HepG2 (cell line): ENCODE data around the gene RGP1. TPM values are rescaled to one million over a fixed set of nuclear protein-coding genes. Genes with fewer than 3 reads are reported as not detected.

Source experiments
- ETV6 ChIP-seq: sonication (generic); formaldehyde crosslinking; conservative IDR thresholded peaks from 2 replicates; pipeline ENCODE4 v1.4.0; 2020; ENCODE audit warnings: missing genetic modification reagents
- FOXA3 ChIP-seq: IDR thresholded peaks from 2 replicates; pipeline ENCODE4 v1.6.1; 2016; ENCODE audit warnings: missing genetic modification reagents, missing compliant biosample characterization
- GABPB1 ChIP-seq: IDR thresholded peaks from 2 replicates; pipeline ENCODE4 v1.6.1; 2016; ENCODE audit warnings: mild to moderate bottlenecking, missing genetic modification reagents, moderate library complexity, missing compliant biosample characterization
- GATA4 ChIP-seq: sonication (generic); IDR thresholded peaks from 2 replicates; pipeline ENCODE4 v1.6.1; 2016; ENCODE audit warnings: antibody characterized with exemption, low read depth, borderline replicate concordance
- HDAC1 ChIP-seq: sonication (generic); formaldehyde crosslinking; IDR thresholded peaks from 2 replicates; pipeline ENCODE4 v1.5.1; 2020; ENCODE audit warnings: mild to moderate bottlenecking, missing genetic modification reagents
- IRF2 ChIP-seq: IDR thresholded peaks from 2 replicates; pipeline ENCODE4 v1.6.1; 2018; ENCODE audit warnings: missing genetic modification reagents, missing compliant biosample characterization
- MAFG ChIP-seq: sonication (generic); formaldehyde crosslinking; IDR thresholded peaks from 2 replicates; pipeline ENCODE4 v1.5.1; 2020; ENCODE audit warnings: mild to moderate bottlenecking, missing genetic modification reagents
- MXI1 ChIP-seq: IDR thresholded peaks from 3 replicates; pipeline ENCODE4 v1.6.1; 2012; ENCODE audit warnings: low read depth, low read length, inconsistent platforms, borderline replicate concordance
- NR2F1 ChIP-seq, 2 experiments: fragments of 450-650 bp in 1 of 2; formaldehyde crosslinking in 1 of 2; IDR thresholded peaks; 2 replicates each; pipeline versions ENCODE4 v1.5.0 to v1.6.1; 2016 to 2020; ENCODE audit warnings: mild to moderate bottlenecking in 1 of 2, missing compliant biosample characterization in 1 of 2, missing genetic modification reagents in 1 of 2, moderate library complexity in 1 of 2
- PHF8 ChIP-seq: sonication (generic); formaldehyde crosslinking; IDR thresholded peaks from 2 replicates; pipeline ENCODE4 v1.5.0; 2020; ENCODE audit warnings: missing genetic modification reagents
- RFX3 ChIP-seq: IDR thresholded peaks from 2 replicates; pipeline ENCODE4 v1.6.1; 2016; ENCODE audit warnings: missing biosample characterization, missing genetic modification reagents
- SKI ChIP-seq: fragments of 450-650 bp; IDR thresholded peaks from one replicate; pipeline ENCODE4 v1.6.1; 2018; ENCODE audit warnings: mild to moderate bottlenecking; ENCODE audit not compliant: partially characterized antibody
- TCF7L2 ChIP-seq: IDR thresholded peaks from 2 replicates; pipeline ENCODE4 v1.6.1; 2011; ENCODE audit warnings: mild to moderate bottlenecking, low read depth, low read length, moderate library complexity
- YEATS4 ChIP-seq: sonication (generic); formaldehyde crosslinking; IDR thresholded peaks from 2 replicates; pipeline ENCODE4 v1.4.0; 2020; ENCODE audit warnings: missing genetic modification reagents, borderline replicate concordance
- ZFAT ChIP-seq: sonication (generic); formaldehyde crosslinking; conservative IDR thresholded peaks from 2 replicates; pipeline ENCODE4 v1.8.1; 2023; ENCODE audit warnings: missing genetic modification reagents, inconsistent platforms
- ZIK1 ChIP-seq: sonication (generic); formaldehyde crosslinking; IDR thresholded peaks from 2 replicates; pipeline ENCODE4 v1.5.0; 2020; ENCODE audit warnings: mild to moderate bottlenecking, low read depth, missing genetic modification reagents, borderline replicate concordance
- ZKSCAN1 ChIP-seq: fragments of 150-350 bp; IDR thresholded peaks from 2 replicates; pipeline ENCODE4 v1.6.1; 2014; ENCODE audit warnings: low read length
- ZNF263 ChIP-seq: sonication (generic); formaldehyde crosslinking; IDR thresholded peaks from 2 replicates; pipeline ENCODE4 v1.4.0; 2020; ENCODE audit warnings: missing genetic modification reagents
- ZNF547 ChIP-seq: sonication (generic); formaldehyde crosslinking; IDR thresholded peaks from 2 replicates; pipeline ENCODE4 v1.5.1; 2020; ENCODE audit warnings: mild to moderate bottlenecking, missing genetic modification reagents
- ZNF883 ChIP-seq: sonication (generic); formaldehyde crosslinking; IDR thresholded peaks from 2 replicates; pipeline ENCODE4 v1.5.1; 2020; ENCODE audit warnings: mild to moderate bottlenecking, missing genetic modification reagents; ENCODE audit errors: not compliant biosample characterization
- ZZZ3 ChIP-seq: sonication (generic); formaldehyde crosslinking; IDR thresholded peaks from 2 replicates; pipeline ENCODE4 v1.4.0; 2020; ENCODE audit warnings: missing genetic modification reagents, mild to moderate bottlenecking, borderline replicate concordance
- polyA plus RNA-seq, 8 experiments: library from polyadenylated mRNA; depleted of rRNA in 3 of 8; stranded (reverse) in 7 of 8; unstranded in 1 of 8; fragments of >200 nt; fragmentation: Illumina TruSeq in 4 of 8; extraction: Trizol in 4 of 8; gene quantifications; 2 replicates each; pipeline versions ENCODE4 v1.2.1 to v1.2.3, GENCODE V29; 2011 to 2016; ENCODE audit warnings: low read depth in 4 of 8, missing spikeins in 1 of 8, mixed read lengths in 1 of 8; ENCODE audit not compliant: insufficient read depth in 1 of 8
- total RNA-seq, 5 experiments: library from RNA; depleted of rRNA; stranded (reverse); fragments of >200 nt; fragmentation: Illumina TruSeq; extraction: Trizol; gene quantifications; 2 replicates each; pipeline ENCODE4 v1.2.3, GENCODE V29; 2016; ENCODE audit warnings: low read depth in 1 of 5
- TF ChIP-seq, protein P1 (sequence below): sonication (generic); formaldehyde crosslinking; IDR thresholded peaks from 2 replicates; pipeline ENCODE4 v1.4.0; 2020; ENCODE audit warnings: missing genetic modification reagents, low read depth, mild to moderate bottlenecking, borderline replicate concordance
- TF ChIP-seq, protein P2 (sequence below): sonication (generic); formaldehyde crosslinking; IDR thresholded peaks from 2 replicates; pipeline ENCODE4 v1.4.0; 2020; ENCODE audit warnings: missing genetic modification reagents, borderline replicate concordance
- TF ChIP-seq, protein P3 (sequence below): sonication (generic); formaldehyde crosslinking; IDR thresholded peaks from 2 replicates; pipeline ENCODE4 v1.4.0; 2020; ENCODE audit warnings: mild to moderate bottlenecking, missing genetic modification reagents, borderline replicate concordance
- TF ChIP-seq, protein P4 (sequence below): sonication (generic); formaldehyde crosslinking; IDR thresholded peaks from 2 replicates; pipeline ENCODE4 v1.5.0; 2020; ENCODE audit warnings: missing genetic modification reagents

The RGP1 gene
- total and polyA plus RNA-seq, 2 of the 13 experiments (the other 11 are each of a cell fraction or from before 2014, with no cell fraction given) = 12.7 to 21.0 TPM

DNA sequence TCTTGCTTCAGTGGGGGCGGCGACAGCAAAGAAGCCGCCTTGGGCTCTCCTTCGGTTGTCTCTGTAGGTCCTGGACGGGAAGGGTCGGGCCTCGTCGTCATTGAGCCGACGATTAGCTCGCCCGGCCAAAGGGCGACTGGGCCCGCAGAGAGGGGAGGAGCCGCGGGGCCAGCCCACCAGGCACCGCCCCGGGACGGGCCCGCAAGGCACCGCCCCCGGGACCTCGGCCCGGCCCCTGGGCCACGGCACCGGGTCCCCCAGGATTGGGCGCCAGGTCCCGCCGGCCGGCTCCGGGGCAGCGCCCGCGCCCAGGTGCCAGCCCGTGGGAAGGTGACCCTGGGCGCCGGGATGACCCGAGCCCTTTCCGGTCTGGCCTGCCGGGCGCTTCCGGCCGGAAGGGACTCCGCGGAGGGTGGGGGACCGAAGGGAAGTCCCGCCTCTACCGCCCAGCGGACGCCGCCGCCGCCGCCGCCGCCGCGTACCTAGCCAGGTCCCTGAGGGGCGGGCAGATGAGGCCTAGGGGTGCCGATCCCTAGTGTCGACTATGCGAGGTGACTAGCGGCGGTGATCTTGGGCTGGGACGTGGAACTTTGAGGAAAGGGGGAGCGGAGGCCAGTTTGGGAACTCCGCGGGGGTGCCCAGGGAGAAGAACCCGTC is at the start of gene RGP1, which contains the start of gene GBA2 (continued):
- TF ChIP-seq, protein P1, sequence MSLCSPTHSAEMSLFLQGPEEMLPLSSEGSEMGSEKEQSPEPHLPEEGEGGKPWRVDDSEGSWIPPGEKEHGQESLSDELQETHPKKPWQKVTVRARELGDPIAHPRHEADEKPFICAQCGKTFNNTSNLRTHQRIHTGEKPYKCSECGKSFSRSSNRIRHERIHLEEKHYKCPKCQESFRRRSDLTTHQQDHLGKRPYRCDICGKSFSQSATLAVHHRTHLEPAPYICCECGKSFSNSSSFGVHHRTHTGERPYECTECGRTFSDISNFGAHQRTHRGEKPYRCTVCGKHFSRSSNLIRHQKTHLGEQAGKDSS = no peak
- TF ChIP-seq RFX3 (CRISPR knock-in tag) (no peak), PHF8 (CRISPR knock-in tag) (peak; percentile 95), TCF7L2 (no peak), HDAC1 (CRISPR knock-in tag) (no peak; the same call in 1 of the 2 replicates), ZZZ3 (no peak; the same call in 1 of the 2 replicates), MXI1 (peak; percentile 58; the same call in 1 of the 3 replicates), IRF2 (CRISPR knock-in tag) (peak; percentile 29; the same call in 1 of the 2 replicates), ZIK1 (CRISPR knock-in tag) (no peak), SKI (peak; percentile 56), ZNF263 (CRISPR knock-in tag) (0 out of 2 replicates have a peak, but pooled peaks have one; percentile 14), ZNF883 (CRISPR knock-in tag) (no peak), GABPB1 (CRISPR knock-in tag) (peak; percentile 96), FOXA3 (CRISPR knock-in tag) (no peak), ZNF547 (CRISPR knock-in tag) (peak; percentile 73; the same call in 1 of the 2 replicates), ZFAT (CRISPR knock-in tag) (no peak), YEATS4 (CRISPR knock-in tag) (peak; percentile 82; the same call in 1 of the 2 replicates), NR2F1 (CRISPR knock-in tag; IDR thresholded peaks at IDR 0.05) (peak; percentile 78 to 90), GATA4 (no peak), ETV6 (CRISPR knock-in tag) (no peak), MAFG (CRISPR knock-in tag) (no peak), ZKSCAN1 (no peak)
- TF ChIP-seq, protein P2, sequence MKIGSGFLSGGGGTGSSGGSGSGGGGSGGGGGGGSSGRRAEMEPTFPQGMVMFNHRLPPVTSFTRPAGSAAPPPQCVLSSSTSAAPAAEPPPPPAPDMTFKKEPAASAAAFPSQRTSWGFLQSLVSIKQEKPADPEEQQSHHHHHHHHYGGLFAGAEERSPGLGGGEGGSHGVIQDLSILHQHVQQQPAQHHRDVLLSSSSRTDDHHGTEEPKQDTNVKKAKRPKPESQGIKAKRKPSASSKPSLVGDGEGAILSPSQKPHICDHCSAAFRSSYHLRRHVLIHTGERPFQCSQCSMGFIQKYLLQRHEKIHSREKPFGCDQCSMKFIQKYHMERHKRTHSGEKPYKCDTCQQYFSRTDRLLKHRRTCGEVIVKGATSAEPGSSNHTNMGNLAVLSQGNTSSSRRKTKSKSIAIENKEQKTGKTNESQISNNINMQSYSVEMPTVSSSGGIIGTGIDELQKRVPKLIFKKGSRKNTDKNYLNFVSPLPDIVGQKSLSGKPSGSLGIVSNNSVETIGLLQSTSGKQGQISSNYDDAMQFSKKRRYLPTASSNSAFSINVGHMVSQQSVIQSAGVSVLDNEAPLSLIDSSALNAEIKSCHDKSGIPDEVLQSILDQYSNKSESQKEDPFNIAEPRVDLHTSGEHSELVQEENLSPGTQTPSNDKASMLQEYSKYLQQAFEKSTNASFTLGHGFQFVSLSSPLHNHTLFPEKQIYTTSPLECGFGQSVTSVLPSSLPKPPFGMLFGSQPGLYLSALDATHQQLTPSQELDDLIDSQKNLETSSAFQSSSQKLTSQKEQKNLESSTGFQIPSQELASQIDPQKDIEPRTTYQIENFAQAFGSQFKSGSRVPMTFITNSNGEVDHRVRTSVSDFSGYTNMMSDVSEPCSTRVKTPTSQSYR = no peak
- TF ChIP-seq, protein P3, sequence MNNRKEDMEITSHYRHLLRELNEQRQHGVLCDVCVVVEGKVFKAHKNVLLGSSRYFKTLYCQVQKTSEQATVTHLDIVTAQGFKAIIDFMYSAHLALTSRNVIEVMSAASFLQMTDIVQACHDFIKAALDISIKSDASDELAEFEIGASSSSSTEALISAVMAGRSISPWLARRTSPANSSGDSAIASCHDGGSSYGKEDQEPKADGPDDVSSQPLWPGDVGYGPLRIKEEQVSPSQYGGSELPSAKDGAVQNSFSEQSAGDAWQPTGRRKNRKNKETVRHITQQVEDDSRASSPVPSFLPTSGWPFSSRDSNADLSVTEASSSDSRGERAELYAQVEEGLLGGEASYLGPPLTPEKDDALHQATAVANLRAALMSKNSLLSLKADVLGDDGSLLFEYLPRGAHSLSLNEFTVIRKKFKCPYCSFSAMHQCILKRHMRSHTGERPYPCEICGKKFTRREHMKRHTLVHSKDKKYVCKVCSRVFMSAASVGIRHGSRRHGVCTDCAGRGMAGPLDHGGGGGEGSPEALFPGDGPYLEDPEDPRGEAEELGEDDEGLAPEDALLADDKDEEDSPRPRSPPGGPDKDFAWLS (CRISPR knock-in tag) = no peak
- TF ChIP-seq, protein P4, sequence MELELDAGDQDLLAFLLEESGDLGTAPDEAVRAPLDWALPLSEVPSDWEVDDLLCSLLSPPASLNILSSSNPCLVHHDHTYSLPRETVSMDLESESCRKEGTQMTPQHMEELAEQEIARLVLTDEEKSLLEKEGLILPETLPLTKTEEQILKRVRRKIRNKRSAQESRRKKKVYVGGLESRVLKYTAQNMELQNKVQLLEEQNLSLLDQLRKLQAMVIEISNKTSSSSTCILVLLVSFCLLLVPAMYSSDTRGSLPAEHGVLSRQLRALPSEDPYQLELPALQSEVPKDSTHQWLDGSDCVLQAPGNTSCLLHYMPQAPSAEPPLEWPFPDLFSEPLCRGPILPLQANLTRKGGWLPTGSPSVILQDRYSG (CRISPR knock-in tag) = no peak
